Measurements from ENCODE around the gene MISP. TPM values are rescaled to one million over a fixed set of nuclear protein-coding genes. Genes with fewer than 3 reads are reported as not detected.

The MISP gene
- total and polyA plus RNA-seq, 2 of the 13 experiments (the other 11 are each of a cell fraction or from before 2014, with no cell fraction given) = 0.67 to 1.3 TPM

DNA sequence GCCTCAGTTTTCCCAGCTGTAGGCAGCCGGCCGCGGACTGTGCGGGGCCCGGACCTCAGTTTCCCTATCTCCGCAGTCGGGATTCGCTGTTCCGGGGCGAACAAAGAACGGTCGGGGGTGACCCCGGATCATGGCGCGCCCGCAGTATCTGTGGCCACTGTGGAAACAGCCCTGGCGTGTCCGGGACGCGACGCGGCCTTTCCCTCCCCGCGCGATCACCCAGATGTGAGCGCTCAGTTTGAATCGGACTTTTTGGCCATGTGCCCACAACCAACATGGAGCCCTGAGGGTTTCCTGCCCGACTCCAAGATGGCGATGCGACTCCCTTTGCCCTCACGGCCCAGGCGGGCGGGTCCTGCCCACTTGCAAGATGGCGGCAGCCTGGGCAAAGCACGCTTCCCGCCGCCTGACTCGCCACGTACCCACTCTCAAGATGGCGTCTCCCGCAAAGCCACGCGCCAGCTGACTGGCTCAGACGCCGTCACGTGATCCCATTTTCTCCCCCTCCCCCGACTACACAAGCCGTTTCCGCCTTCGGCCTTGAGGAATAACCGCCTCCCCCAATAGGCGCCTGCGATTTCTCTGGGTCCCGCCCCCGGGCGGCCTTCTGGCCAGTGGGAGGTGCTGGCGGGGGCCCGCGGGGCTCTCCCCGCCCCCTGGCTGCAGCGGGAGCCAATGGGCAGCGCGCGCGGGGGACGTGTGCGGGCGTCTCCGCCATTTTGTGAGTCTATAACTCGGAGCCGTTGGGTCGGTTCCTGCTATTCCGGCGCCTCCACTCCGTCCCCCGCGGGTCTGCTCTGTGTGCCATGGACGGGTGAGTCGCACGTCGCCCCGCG is 46.0 kb downstream of the MISP start, which contains the start of gene PTBP1 (continued):
- TF ChIP-seq DNMT3B (CRISPR knock-in tag; conservative IDR thresholded peaks at IDR 0.05) = no peak
- no peak for TF ChIP-seq ZNF260 (CRISPR knock-in tag; IDR thresholded peaks at IDR 0.05; ENCODE audit: borderline replicate concordance, low read depth)
- peak; percentile 82 for TF ChIP-seq TEAD3 (CRISPR knock-in tag; optimal IDR thresholded peaks at IDR 0.05; ENCODE audit: borderline replicate concordance)
- TF ChIP-seq, protein P1, sequence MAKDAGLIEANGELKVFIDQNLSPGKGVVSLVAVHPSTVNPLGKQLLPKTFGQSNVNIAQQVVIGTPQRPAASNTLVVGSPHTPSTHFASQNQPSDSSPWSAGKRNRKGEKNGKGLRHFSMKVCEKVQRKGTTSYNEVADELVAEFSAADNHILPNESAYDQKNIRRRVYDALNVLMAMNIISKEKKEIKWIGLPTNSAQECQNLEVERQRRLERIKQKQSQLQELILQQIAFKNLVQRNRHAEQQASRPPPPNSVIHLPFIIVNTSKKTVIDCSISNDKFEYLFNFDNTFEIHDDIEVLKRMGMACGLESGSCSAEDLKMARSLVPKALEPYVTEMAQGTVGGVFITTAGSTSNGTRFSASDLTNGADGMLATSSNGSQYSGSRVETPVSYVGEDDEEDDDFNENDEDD (CRISPR knock-in tag; IDR thresholded peaks at IDR 0.05; ENCODE audit: borderline replicate concordance) = peak; percentile 94
- peak; percentile 80 for TF ChIP-seq LCORL (IDR thresholded peaks at IDR 0.05)
- peak; percentile 95 for TF ChIP-seq LCORL (CRISPR knock-in tag; IDR thresholded peaks at IDR 0.05)
- TF ChIP-seq GATAD1 (CRISPR knock-in tag; IDR thresholded peaks at IDR 0.05) = peak; percentile 75
- TF ChIP-seq, protein P2, sequence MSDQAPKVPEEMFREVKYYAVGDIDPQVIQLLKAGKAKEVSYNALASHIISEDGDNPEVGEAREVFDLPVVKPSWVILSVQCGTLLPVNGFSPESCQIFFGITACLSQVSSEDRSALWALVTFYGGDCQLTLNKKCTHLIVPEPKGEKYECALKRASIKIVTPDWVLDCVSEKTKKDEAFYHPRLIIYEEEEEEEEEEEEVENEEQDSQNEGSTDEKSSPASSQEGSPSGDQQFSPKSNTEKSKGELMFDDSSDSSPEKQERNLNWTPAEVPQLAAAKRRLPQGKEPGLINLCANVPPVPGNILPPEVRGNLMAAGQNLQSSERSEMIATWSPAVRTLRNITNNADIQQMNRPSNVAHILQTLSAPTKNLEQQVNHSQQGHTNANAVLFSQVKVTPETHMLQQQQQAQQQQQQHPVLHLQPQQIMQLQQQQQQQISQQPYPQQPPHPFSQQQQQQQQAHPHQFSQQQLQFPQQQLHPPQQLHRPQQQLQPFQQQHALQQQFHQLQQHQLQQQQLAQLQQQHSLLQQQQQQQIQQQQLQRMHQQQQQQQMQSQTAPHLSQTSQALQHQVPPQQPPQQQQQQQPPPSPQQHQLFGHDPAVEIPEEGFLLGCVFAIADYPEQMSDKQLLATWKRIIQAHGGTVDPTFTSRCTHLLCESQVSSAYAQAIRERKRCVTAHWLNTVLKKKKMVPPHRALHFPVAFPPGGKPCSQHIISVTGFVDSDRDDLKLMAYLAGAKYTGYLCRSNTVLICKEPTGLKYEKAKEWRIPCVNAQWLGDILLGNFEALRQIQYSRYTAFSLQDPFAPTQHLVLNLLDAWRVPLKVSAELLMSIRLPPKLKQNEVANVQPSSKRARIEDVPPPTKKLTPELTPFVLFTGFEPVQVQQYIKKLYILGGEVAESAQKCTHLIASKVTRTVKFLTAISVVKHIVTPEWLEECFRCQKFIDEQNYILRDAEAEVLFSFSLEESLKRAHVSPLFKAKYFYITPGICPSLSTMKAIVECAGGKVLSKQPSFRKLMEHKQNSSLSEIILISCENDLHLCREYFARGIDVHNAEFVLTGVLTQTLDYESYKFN (CRISPR knock-in tag; conservative IDR thresholded peaks at IDR 0.05) = peak; percentile 55
- no peak for TF ChIP-seq PRPF4 (IDR thresholded peaks at IDR 0.05; ENCODE audit: low read depth, low read length, poor library complexity, severe bottlenecking)
- TF ChIP-seq ZNF430 (CRISPR knock-in tag; IDR thresholded peaks at IDR 0.05) = no peak; the same call in 1 of the 2 replicates
- TF ChIP-seq ZNF354B (CRISPR knock-in tag; IDR thresholded peaks at IDR 0.05) = peak; percentile 62; the same call in 1 of the 2 replicates
- peak; percentile 53; the same call in 1 of the 2 replicates for TF ChIP-seq TBX3 (IDR thresholded peaks at IDR 0.05; ENCODE audit: borderline replicate concordance)
- TF ChIP-seq, protein P3, sequence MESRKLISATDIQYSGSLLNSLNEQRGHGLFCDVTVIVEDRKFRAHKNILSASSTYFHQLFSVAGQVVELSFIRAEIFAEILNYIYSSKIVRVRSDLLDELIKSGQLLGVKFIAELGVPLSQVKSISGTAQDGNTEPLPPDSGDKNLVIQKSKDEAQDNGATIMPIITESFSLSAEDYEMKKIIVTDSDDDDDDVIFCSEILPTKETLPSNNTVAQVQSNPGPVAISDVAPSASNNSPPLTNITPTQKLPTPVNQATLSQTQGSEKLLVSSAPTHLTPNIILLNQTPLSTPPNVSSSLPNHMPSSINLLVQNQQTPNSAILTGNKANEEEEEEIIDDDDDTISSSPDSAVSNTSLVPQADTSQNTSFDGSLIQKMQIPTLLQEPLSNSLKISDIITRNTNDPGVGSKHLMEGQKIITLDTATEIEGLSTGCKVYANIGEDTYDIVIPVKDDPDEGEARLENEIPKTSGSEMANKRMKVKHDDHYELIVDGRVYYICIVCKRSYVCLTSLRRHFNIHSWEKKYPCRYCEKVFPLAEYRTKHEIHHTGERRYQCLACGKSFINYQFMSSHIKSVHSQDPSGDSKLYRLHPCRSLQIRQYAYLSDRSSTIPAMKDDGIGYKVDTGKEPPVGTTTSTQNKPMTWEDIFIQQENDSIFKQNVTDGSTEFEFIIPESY (CRISPR knock-in tag; IDR thresholded peaks at IDR 0.05) = peak; percentile 68; the same call in 1 of the 2 replicates
- TF ChIP-seq ZNF607 (CRISPR knock-in tag; IDR thresholded peaks at IDR 0.05; ENCODE audit: borderline replicate concordance) = no peak; the same call in 1 of the 2 replicates
- TF ChIP-seq DPF2 (CRISPR knock-in tag; IDR thresholded peaks at IDR 0.05; ENCODE audit: borderline replicate concordance, low read depth) = no peak
- TF ChIP-seq MAZ (IDR thresholded peaks at IDR 0.05; ENCODE audit: borderline replicate concordance, low read depth, low read length) = peak; percentile 38; the same call in 1 of the 2 replicates
- TF ChIP-seq MAZ (CRISPR knock-in tag; IDR thresholded peaks at IDR 0.05; ENCODE audit: low read depth) = no peak; the same call in 1 of the 2 replicates
- peak; percentile 95 for TF ChIP-seq THAP11 (CRISPR knock-in tag; IDR thresholded peaks at IDR 0.05)
- TF ChIP-seq, protein P4, sequence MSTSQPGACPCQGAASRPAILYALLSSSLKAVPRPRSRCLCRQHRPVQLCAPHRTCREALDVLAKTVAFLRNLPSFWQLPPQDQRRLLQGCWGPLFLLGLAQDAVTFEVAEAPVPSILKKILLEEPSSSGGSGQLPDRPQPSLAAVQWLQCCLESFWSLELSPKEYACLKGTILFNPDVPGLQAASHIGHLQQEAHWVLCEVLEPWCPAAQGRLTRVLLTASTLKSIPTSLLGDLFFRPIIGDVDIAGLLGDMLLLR (CRISPR knock-in tag; IDR thresholded peaks at IDR 0.05) = peak; percentile 60; the same call in 1 of the 2 replicates
- no peak for TF ChIP-seq ATAD3A (CRISPR knock-in tag; IDR thresholded peaks at IDR 0.05)
- TF ChIP-seq, protein P5, sequence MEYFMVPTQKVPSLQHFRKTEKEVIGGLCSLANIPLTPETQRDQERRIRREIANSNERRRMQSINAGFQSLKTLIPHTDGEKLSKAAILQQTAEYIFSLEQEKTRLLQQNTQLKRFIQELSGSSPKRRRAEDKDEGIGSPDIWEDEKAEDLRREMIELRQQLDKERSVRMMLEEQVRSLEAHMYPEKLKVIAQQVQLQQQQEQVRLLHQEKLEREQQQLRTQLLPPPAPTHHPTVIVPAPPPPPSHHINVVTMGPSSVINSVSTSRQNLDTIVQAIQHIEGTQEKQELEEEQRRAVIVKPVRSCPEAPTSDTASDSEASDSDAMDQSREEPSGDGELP (IDR thresholded peaks at IDR 0.05; ENCODE audit: borderline replicate concordance, low read depth) = peak; percentile 82; the same call in 1 of the 2 replicates

Measured in HepG2 (cell line).